Astrocyte (in vitro differentiated cells and primary cell): ENCODE results near the gene TRIM26. TPM values are rescaled to one million over a fixed set of nuclear protein-coding genes. Genes with fewer than 3 reads are reported as not detected.

Source experiments
- DNase-seq: peaks from one replicate; pipeline ENCODE4 v3.0.0-alpha.2; 2010; ENCODE audit warnings: low read depth
- FAIRE-seq: peaks from 2 replicates; lab custom pipeline; 2011; peaks lifted over from hg19 to GRCh38; lab: Jason Lieb, UNC
- H2AFZ ChIP-seq: 2 replicates; pipeline ENCODE4 v1.6.0; 2012; ENCODE audit warnings: low read depth, low read length, inconsistent platforms
- H3K27ac ChIP-seq: 2 replicates; pipeline ENCODE4 v1.5.1; 2011; ENCODE audit warnings: low read depth, low read length, inconsistent platforms
- H3K27me3 ChIP-seq: 2 replicates; pipeline ENCODE4 v1.6.0; 2011; ENCODE audit warnings: low read length, inconsistent platforms; ENCODE audit not compliant: insufficient read depth
- H3K36me3 ChIP-seq: 2 replicates; pipeline ENCODE4 v1.5.1; 2011; ENCODE audit warnings: low read length, inconsistent platforms; ENCODE audit not compliant: insufficient read depth
- H3K4me1 ChIP-seq: 2 replicates; pipeline ENCODE4 v1.5.1; 2011; ENCODE audit warnings: low read length, inconsistent platforms; ENCODE audit not compliant: insufficient read depth
- H3K4me2 ChIP-seq: 2 replicates; pipeline ENCODE4 v1.6.0; 2012; ENCODE audit warnings: low read length, inconsistent platforms
- H3K4me3 ChIP-seq: 2 replicates; pipeline ENCODE4 v1.5.1; 2011; ENCODE audit warnings: low read depth, mild to moderate bottlenecking, low read length, inconsistent platforms; ENCODE audit not compliant: insufficient read depth
- H3K79me2 ChIP-seq: 2 replicates; pipeline ENCODE4 v1.6.0; 2012; ENCODE audit warnings: mild to moderate bottlenecking, low read length, inconsistent platforms; ENCODE audit not compliant: insufficient read depth
- H3K9ac ChIP-seq: 2 replicates; pipeline ENCODE4 v1.6.0; 2012; ENCODE audit warnings: mild to moderate bottlenecking, low read length, inconsistent platforms
- H3K9me3 ChIP-seq: 2 replicates; pipeline ENCODE4 v1.5.1; 2012; ENCODE audit warnings: low read depth, mild to moderate bottlenecking, low read length, inconsistent platforms; ENCODE audit not compliant: insufficient read depth
- H4K20me1 ChIP-seq: 2 replicates; pipeline ENCODE4 v1.6.0; 2012; ENCODE audit warnings: low read length, inconsistent platforms; ENCODE audit not compliant: insufficient read depth
- H3K27ac Mint-ChIP-seq: one replicate; pipeline ENCODE4 v1.8.0; 2021; ENCODE audit warnings: mild to moderate bottlenecking, mixed read lengths; ENCODE audit not compliant: unreplicated experiment
- H3K27me3 Mint-ChIP-seq: one replicate; pipeline ENCODE4 v1.8.0; 2021; ENCODE audit warnings: low read depth, mixed read lengths; ENCODE audit not compliant: unreplicated experiment
- H3K36me3 Mint-ChIP-seq: one replicate; pipeline ENCODE4 v1.8.0; 2021; ENCODE audit warnings: low read depth, mixed read lengths; ENCODE audit not compliant: unreplicated experiment
- H3K4me1 Mint-ChIP-seq: one replicate; pipeline ENCODE4 v1.8.0; 2021; ENCODE audit warnings: low read depth, mixed read lengths; ENCODE audit not compliant: unreplicated experiment
- H3K4me3 Mint-ChIP-seq: one replicate; pipeline ENCODE4 v1.8.0; 2021; ENCODE audit warnings: mild to moderate bottlenecking, moderate library complexity, mixed read lengths; ENCODE audit not compliant: unreplicated experiment
- H3K9me3 Mint-ChIP-seq: one replicate; pipeline ENCODE4 v1.8.0; 2021; ENCODE audit warnings: mild to moderate bottlenecking, mixed read lengths; ENCODE audit not compliant: unreplicated experiment
- CTCF ChIP-seq: IDR thresholded peaks from 2 replicates; pipeline ENCODE4 v1.5.1; 2011; ENCODE audit warnings: low read depth, mild to moderate bottlenecking, inconsistent platforms, low read length, moderate library complexity; ENCODE audit not compliant: insufficient read depth
- EZH2 ChIP-seq: IDR thresholded peaks from 2 replicates; pipeline ENCODE4 v1.6.1; 2012; ENCODE audit warnings: mild to moderate bottlenecking, low read length, inconsistent platforms; ENCODE audit not compliant: insufficient read depth
- total RNA-seq: library from RNA; stranded (reverse); gene quantifications from 2 replicates; pipeline ENCODE4 v1.2.1, GENCODE V29; 2021

Gene TRIM26
- total RNA-seq, 1 donor from 2014 or later = 52.8 TPM

GRCh38 chr6:30213667-30213956 is 406 bp upstream of the TRIM26 start:
- Histone ChIP-seq H4K20me1 (peaks cover 34% of the 10 kb centered on the region), H3K9ac (peak overlapping the region; percentile 96), H3K79me2 (peaks cover 41% of the 10 kb centered on the region), H3K36me3 (no peaks in the 10 kb centered on the region), H3K4me2 (peak overlapping the region; percentile 90), H3K9me3 (no peaks in the 10 kb centered on the region), H3K27me3 (no peaks in the 10 kb centered on the region), H2AFZ (peak overlapping the region; percentile 93), H3K27ac (peak overlapping the region; percentile 70), H3K4me3 (peak overlapping the region; percentile 94), H3K4me1 (peaks cover 20% of the 10 kb centered on the region)
- no peaks in the 10 kb centered on the region for H3K9me3 Mint-ChIP-seq
- FAIRE-seq (no peak), DNase-seq (no peak)
- no peaks in the 10 kb centered on the region for H3K27me3 Mint-ChIP-seq
- H3K27ac Mint-ChIP-seq = peak overlapping the region; percentile 95
- peak overlapping the region; percentile 96 for H3K4me3 Mint-ChIP-seq
- peaks cover 15% of the 10 kb centered on the region for H3K4me1 Mint-ChIP-seq
- H3K36me3 Mint-ChIP-seq = no peaks in the 10 kb centered on the region
- TF ChIP-seq CTCF (no peak), EZH2 (no peak)

DNA sequence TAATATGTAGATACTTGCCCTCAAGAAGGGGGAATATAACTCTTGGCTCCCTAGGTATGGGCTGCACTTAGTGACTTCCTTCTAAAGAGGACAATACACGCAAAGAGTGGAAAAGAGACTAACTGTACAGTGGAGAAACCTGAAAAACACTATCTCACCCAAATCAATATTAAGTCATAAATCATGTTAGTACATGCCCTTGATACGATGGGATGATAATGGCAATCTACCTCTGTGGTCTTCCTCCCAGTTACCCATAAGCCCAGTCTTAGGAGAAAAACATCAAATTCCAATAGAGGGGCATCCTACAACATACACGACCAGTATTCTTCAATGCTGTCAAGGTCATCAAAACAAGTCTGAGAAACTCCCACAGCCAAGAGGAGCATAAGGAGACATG is 1.3 kb downstream of the TRIM26 start:
- H3K79me2 ChIP-seq = peaks cover 58% of the 10 kb centered on the region
- H3K27ac Mint-ChIP-seq = no peak overlapping the region
- peak overlapping the region; percentile 96 for H3K4me3 Mint-ChIP-seq

More for the DNA sequence above, 1.3 kb downstream of the TRIM26 start:
- no peak for FAIRE-seq
- Histone ChIP-seq H3K27ac (no peak overlapping the region), H4K20me1 (peaks cover 51% of the 10 kb centered on the region), H3K9ac (peak overlapping the region; percentile 96), H3K4me3 (peak overlapping the region; percentile 94), H3K4me2 (peak overlapping the region; percentile 90), H3K4me1 (peaks cover 29% of the 10 kb centered on the region), H3K27me3 (no peaks in the 10 kb centered on the region), H2AFZ (no peak overlapping the region), H3K36me3 (no peaks in the 10 kb centered on the region), H3K9me3 (no peaks in the 10 kb centered on the region)
- Mint-ChIP-seq H3K27me3 (no peaks in the 10 kb centered on the region), H3K36me3 (peaks cover 7% of the 10 kb centered on the region), H3K4me1 (peaks cover 25% of the 10 kb centered on the region), H3K9me3 (no peaks in the 10 kb centered on the region)
- TF ChIP-seq EZH2 = no peak
- TF ChIP-seq CTCF = no peak
- DNase-seq = no peak
